NK-92 treated with Interleukin-12 subunit alpha and Interleukin-12 subunit beta, amount 100 ng/mL, for 24 hours (cell line): ENCODE measurements around the gene TMEM132C.
"Not testable (repeated sequence)": the region's sequence is repeated elsewhere in the genome, so short reads cannot be mapped to it uniquely, and the experiment has no call there.

Experiments
- DNase-seq: peaks from one replicate; lab custom pipeline; 2025; lab: John Stamatoyannopoulos, UW

The TMEM132C gene

GRCh38 chr12:128564956-128565355 lies 298.0 kb downstream of the TMEM132C start:
- DNase-seq: no peak

GRCh38 chr12:128567730-128568129 lies 300.8 kb downstream of the TMEM132C start:
- DNase-seq: no peak

DNA sequence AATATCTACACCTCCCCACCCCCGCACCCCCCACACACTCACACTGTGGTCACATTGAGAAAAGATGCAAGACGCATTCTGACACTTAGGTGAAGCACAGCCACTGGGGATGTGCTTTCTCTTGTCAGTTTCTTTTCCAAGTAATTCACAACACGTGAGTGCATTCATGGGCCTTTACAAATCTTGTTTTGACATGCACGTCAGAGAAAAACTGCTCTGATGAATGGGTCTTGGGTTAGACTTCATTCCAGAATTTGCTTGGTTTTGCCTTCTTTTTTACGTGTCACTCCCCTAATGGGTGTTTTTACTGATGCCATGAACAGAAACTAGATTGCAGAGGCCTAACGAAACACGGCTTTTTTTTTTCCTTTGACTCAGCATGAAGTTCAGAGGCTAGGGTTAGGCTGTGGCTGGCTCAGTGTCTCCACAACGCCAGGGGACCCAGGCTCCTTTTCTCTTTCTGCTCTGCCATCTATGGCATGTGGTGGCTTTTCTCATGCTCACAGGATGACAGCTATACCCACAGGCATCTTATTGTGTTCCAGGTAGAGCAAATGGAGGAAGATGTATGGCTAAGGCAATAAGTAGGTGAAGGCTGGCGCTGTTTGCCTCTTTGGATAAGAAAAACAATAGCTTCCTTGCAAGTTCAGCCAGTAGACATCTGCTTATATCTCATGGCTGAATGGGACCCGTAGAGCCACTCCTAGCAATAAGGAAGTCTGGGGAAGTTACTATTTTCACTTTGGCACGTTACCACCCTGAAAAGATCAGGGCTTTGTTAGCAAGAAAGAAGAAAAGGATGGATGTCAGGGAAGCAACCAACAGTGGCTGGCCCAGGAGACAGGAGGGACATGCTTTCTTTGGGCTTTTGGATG lies 303.5 kb downstream of the TMEM132C start:
- DNase-seq: no peak

- DNase-seq: no peak
These were observed 305.2 kb downstream of the TMEM132C start for GRCh38 chr12:128571906-128572810.

DNA sequence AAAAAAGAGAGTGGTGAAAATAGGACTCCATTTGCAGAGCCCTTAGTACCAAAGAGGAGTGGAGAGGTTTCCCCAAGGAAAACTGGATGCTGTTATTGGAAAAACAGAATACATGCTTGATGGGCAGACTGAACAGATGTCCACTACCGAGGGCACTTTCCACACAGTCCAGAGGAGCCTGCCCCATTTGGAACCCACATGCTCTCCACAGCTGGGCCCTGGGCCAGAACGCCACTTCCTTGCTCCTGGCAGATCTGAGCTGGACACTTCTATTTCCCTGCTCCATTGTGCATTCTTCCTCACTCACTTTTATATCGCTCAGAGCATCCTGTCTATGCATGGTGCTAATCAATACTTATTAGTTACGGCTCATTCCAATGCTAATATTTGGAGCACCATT lies 306.9 kb downstream of the TMEM132C start:
- DNase-seq: no peak

DNA sequence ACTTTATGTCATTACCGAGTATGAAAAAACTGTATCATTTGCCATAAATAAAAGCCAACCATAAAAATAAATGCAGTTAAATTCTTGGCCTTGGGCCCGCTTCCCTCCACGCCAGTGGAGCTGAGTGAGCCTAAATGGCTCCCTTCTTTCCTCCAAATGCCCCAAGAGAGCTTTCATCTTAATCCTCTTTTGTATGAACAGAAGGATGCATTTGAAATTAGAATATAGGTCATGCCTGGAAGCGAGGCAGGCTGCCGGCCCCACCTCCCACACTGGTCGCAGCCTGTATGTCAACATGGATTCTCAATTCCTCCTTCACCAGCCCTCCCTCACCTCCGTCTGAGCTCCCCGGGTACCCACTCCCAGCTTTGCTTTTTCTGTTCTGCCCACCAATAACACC lies 311.1 kb downstream of the TMEM132C start:
- no peak for DNase-seq

GRCh38 chr12:128581321-128581761 lies 314.4 kb downstream of the TMEM132C start:
- DNase-seq: no peak

DNA sequence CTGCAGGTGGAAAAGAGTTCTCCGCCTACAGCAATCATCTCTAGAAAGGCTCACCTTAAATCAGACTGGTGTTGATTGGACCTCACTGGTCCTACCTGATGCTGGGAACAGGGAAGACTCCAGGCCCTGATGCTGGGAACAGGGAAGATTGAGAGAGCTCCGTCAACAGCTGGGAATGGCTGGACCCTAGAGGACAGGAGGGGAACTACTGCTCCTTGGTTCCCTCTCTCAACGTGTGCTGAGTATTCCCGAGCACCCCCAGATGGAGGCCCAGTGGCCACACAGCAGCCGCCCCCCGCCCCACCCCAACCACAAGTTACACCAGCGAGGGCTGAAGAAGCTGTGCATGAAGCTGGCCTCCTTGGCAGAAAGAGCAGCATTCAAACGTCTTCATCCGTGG lies 316.5 kb downstream of the TMEM132C start:
- DNase-seq: no peak

DNA sequence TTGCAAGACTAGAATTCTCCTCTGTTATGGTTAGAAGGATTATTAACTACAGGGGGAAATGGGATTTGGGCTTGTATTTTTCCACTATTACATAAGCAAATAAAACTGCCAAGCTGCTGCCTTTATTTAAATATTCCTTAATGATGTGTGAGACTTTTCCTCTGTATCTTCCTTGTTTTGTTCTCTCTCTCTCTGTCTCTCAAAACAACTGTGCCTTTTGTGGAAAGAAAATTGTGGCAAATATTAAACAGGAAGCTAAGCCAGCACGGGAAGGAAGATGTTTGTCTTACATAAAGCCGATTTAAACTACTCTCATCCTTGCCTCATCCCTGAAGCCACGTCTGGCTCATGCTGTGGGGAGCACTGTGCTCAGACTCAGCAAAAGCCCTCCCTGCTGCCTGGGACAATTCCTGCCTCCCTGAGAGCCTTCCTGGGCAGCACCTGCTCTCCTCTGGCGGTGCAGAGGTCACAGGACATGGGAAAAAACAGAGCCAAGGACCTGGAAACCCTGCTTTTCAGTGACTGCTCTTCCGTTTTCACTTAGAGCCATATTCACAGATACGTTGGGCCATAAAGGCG lies 319.6 kb downstream of the TMEM132C start:
- no peak for DNase-seq

GRCh38 chr12:128587918-128588317 lies 320.9 kb downstream of the TMEM132C start:
- no peak for DNase-seq

- no peak for DNase-seq
These were observed 325.3 kb downstream of the TMEM132C start for GRCh38 chr12:128592220-128592744.

GRCh38 chr12:128594521-128594920 lies 327.6 kb downstream of the TMEM132C start:
- DNase-seq: no peak

DNA sequence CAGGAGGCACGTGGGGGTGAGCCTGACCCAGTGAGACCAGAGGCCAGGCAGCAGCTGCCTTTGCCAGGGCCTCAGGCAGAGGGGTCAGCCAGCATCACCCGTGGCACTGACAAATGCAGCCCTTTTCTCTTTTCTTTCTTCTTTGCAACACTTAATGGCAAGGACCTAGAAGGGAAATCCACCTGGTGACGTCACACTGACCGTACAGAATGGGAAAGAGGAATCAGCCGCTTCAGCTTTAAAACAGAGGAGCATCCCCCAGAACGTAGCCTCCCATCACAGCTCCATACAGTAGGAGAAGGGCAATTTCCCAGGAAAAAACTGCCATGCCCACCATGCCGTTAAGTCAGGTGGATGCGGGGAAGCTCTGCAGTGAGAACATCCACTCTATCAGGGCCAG lies 328.6 kb downstream of the TMEM132C start:
- DNase-seq: no peak

DNA sequence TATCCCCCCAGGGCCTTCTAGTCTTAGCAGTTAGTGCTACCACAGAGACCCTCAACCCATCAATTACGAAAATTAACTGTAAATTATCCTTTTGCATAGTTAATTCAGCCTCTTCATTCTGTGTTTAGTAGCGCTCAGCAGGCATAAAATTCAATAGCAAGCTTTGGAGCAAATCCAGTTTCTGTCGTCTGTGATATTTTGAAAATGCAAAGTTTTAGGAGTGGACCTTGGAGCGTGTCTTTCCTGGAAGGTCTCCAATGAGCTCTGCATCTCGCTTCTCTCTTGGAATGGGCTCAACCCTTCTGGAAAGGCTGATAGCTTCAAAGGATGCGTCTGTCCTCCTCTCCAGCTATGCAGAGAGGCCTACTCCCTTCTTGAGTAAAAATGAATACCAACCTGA lies 333.9 kb downstream of the TMEM132C start:
- DNase-seq: no peak

- no peak for DNase-seq
These were observed 336.7 kb downstream of the TMEM132C start for GRCh38 chr12:128603573-128604115.

GRCh38 chr12:128604219-128604618 lies 337.2 kb downstream of the TMEM132C start:
- not testable (repeated sequence) for DNase-seq

- DNase-seq: no peak
These were observed 339.1 kb downstream of the TMEM132C start for GRCh38 chr12:128606051-128606450.

GRCh38 chr12:128606538-128606937 lies 339.6 kb downstream of the TMEM132C start:
- no peak for DNase-seq

- DNase-seq: no peak
These were observed 340.0 kb downstream of the TMEM132C start for GRCh38 chr12:128606970-128607369.

DNA sequence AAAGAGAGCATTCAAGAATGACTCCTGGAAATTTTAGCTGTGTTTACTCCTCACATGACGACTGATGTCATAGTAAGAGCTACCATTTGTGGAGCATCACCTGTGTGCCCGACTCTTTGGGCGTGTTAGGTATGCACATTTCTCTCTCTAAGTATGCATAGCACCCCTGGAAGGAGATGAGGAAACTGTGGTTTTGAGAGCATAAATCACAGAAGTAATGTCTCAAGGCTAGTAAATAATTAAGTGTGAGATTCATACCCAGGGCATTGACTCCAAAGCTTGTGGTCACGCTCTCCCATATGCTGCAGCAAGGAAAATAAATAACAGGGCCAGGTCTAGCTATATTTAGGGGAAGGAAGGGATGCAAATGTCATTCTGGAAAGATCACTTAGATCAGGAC lies 340.7 kb downstream of the TMEM132C start:
- no peak for DNase-seq

GRCh38 chr12:128609861-128610260 lies 342.9 kb downstream of the TMEM132C start:
- DNase-seq: no peak

DNA sequence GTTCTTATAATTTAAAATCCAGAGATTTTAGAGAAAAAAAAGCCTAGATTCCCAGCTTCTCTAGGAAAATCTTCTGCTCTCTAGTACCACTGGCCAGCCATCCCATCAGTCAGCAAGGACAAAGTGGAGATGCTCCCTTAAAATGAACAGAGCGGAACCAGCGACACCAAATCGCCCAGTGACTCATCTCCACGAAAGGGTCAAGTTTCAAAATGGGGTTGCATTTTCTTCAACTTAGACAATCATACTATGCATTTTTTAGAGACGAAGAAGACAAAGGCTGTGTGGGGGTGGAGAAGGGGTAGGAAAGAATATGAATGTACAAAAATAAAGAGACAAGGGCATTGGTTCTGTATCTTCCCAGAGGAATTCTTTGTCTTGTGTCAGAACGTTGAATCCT lies 344.8 kb downstream of the TMEM132C start:
- DNase-seq: no peak
